ENCODE measurements around the gene LYRM9.

Gene LYRM9

GRCh38 chr17:27879987-27880608 is 13.1 kb downstream of the LYRM9 start:
- TF ChIP-seq CTCF (IDR thresholded peaks at IDR 0.05; ENCODE audit: extremely low read depth, insufficient read depth, missing control alignments) = peak; percentile 94
- peak; percentile 83 for DNase-seq (ENCODE audit: low spot score)
- in situ Hi-C loops (cut with MboI; ENCODE audit: low pct_unique_long_range_greater_than_20kb, low sequenced_read_pairs, unreplicated experiment) = loop anchor here (5.0 to 10.0 kb wide), 2 partner anchors 78 to 115 kb away; partner anchors contain the start of gene NOS2

GRCh38 chr17:27878776-27879562 is 14.2 kb downstream of the LYRM9 start:
- in situ Hi-C loops (cut with MboI; ENCODE audit: low pct_unique_long_range_greater_than_20kb, low sequenced_read_pairs, unreplicated experiment) = no loop called here
- DNase-seq (ENCODE audit: low spot score) = no peak
- TF ChIP-seq CTCF (IDR thresholded peaks at IDR 0.05; ENCODE audit: extremely low read depth, insufficient read depth, missing control alignments) = no peak

GRCh38 chr17:27873746-27874145 is 19.4 kb downstream of the LYRM9 start:
- TF ChIP-seq CTCF (IDR thresholded peaks at IDR 0.05; ENCODE audit: extremely low read depth, insufficient read depth, missing control alignments) = no peak
- in situ Hi-C loops (cut with MboI; ENCODE audit: low pct_unique_long_range_greater_than_20kb, low sequenced_read_pairs, unreplicated experiment) = no loop called here
- no peak for DNase-seq (ENCODE audit: low spot score)

- no peak for TF ChIP-seq CTCF (IDR thresholded peaks at IDR 0.05; ENCODE audit: extremely low read depth, insufficient read depth, missing control alignments)
- DNase-seq (ENCODE audit: low spot score) = no peak
- in situ Hi-C loops (cut with MboI; ENCODE audit: low pct_unique_long_range_greater_than_20kb, low sequenced_read_pairs, unreplicated experiment) = no loop called here
Observed at GRCh38 chr17:27873211-27873610, 20.0 kb downstream of the LYRM9 start.

- TF ChIP-seq CTCF (IDR thresholded peaks at IDR 0.05; ENCODE audit: extremely low read depth, insufficient read depth, missing control alignments) = no peak
- in situ Hi-C loops (cut with MboI; ENCODE audit: low pct_unique_long_range_greater_than_20kb, low sequenced_read_pairs, unreplicated experiment) = no loop called here
- no peak for DNase-seq (ENCODE audit: low spot score)
Observed at GRCh38 chr17:27872776-27873175, 20.4 kb downstream of the LYRM9 start.

- in situ Hi-C loops (cut with MboI; ENCODE audit: low pct_unique_long_range_greater_than_20kb, low sequenced_read_pairs, unreplicated experiment) = no loop called here
- no peak for DNase-seq (ENCODE audit: low spot score)
- TF ChIP-seq CTCF (IDR thresholded peaks at IDR 0.05; ENCODE audit: extremely low read depth, insufficient read depth, missing control alignments) = no peak
Observed at GRCh38 chr17:27871407-27871806, 21.8 kb downstream of the LYRM9 start.
